Measurements from ENCODE around the gene CDC42EP4. TPM values are rescaled to one million over a fixed set of nuclear protein-coding genes. Genes with fewer than 3 reads are reported as not detected.
A peak's percentile ranks its signal among the peaks of the same experiment; 100 is the strongest.

CDC42EP4 gene
- total and polyA plus RNA-seq, 12 donors, result 18.6 to 87.6 (median 30.8) TPM

GRCh38 chr17:73318836-73319235 lies 7.0 kb upstream of the CDC42EP4 start:
- Histone ChIP-seq H3K36me3 (no peaks in the 10 kb centered on the region), H3K9me3 (peaks cover 0 to 5% (median 0%) of the 10 kb centered on the region in 11 donors), H3K27me3 (no peaks in the 10 kb centered on the region), H3K27ac (no peak overlapping the region), H3K4me1 (peaks cover 3 to 32% (median 15%) of the 10 kb centered on the region in 9 donors), H3K4me3 (no peak overlapping the region)
- 56 to 60% methylated on average over 5 of the region's 5 CpGs for WGBS, 2 donors
- ATAC-seq, result no peak
- TF ChIP-seq CTCF (IDR thresholded peaks at IDR 0.05), result no peak
- intact Hi-C loops (cut with DNase I), result loop anchor here in 2 of 10 donors (10.0 kb wide), 1 partner anchor 46 kb away; no protein-coding TSS in a partner anchor
- no peak for DNase-seq

- 93 to 94% methylated on average over 8 of the region's 8 CpGs for whole genome bisulfite sequencing, 2 donors
- intact Hi-C loops (cut with DNase I), result loop anchor here in 2 of 10 donors (10.0 kb wide), 1 partner anchor 46 kb away; no protein-coding TSS in a partner anchor
- no peak for DNase-seq
- Histone ChIP-seq H3K36me3 (no peaks in the 10 kb centered on the region), H3K27ac (peak overlapping the region in 3 of 10 donors; percentile 40 to 67 (median 54)), H3K4me1 (peaks cover 3 to 28% (median 12%) of the 10 kb centered on the region in 9 donors), H3K9me3 (peaks cover 0 to 5% (median 0%) of the 10 kb centered on the region in 11 donors), H3K4me3 (no peak overlapping the region), H3K27me3 (no peaks in the 10 kb centered on the region)
- peak in 1 of 8 donors; percentile 22 for ATAC-seq
- TF ChIP-seq CTCF (IDR thresholded peaks at IDR 0.05), result no peak
These were observed 6.6 kb upstream of the CDC42EP4 start for GRCh38 chr17:73318427-73318813.

GRCh38 chr17:73317513-73318426 lies 6.0 kb upstream of the CDC42EP4 start:
- Histone ChIP-seq H3K27me3 (no peaks in the 10 kb centered on the region), H3K36me3 (no peaks in the 10 kb centered on the region), H3K4me3 (no peak overlapping the region), H3K27ac (peak overlapping the region in 7 of 10 donors; percentile 5 to 69 (median 54)), H3K4me1 (peaks cover 3 to 28% (median 13%) of the 10 kb centered on the region in 9 donors), H3K9me3 (peaks cover 0 to 3% (median 0%) of the 10 kb centered on the region in 11 donors)
- 68 to 70% methylated on average over 9 of the region's 9 CpGs for WGBS, 2 donors
- TF ChIP-seq CTCF (IDR thresholded peaks at IDR 0.05), result no peak
- intact Hi-C loops (cut with DNase I), result loop anchor here in 2 of 10 donors (10.0 kb wide), 1 partner anchor 47 kb away; no protein-coding TSS in a partner anchor
- ATAC-seq (peak in 6 of 8 donors; percentile 39 to 70 (median 52)), DNase-seq (no peak)

GRCh38 chr17:73316919-73317505 lies 5.2 kb upstream of the CDC42EP4 start:
- DNase-seq, result no peak
- ATAC-seq, result peak in 4 of 8 donors; percentile 2 to 47 (median 24)
- WGBS, 2 donors, result 56 to 59% methylated on average over 8 of the region's 8 CpGs
- Histone ChIP-seq H3K4me3 (no peak overlapping the region), H3K36me3 (no peaks in the 10 kb centered on the region), H3K9me3 (no peaks in the 10 kb centered on the region), H3K27me3 (no peaks in the 10 kb centered on the region), H3K27ac (peak overlapping the region in 7 of 10 donors; percentile 10 to 69 (median 54)), H3K4me1 (peaks cover 5 to 34% (median 19%) of the 10 kb centered on the region in 9 donors)
- no peak for TF ChIP-seq CTCF (IDR thresholded peaks at IDR 0.05)
- intact Hi-C loops (cut with DNase I), result loop anchor here in 2 of 10 donors (10.0 kb wide), 1 partner anchor 48 kb away; no protein-coding TSS in a partner anchor
